ENCODE measurements around the gene SYTL3.

- TF ChIP-seq EZH2 (IDR thresholded peaks at IDR 0.05; ENCODE audit: low read depth, low read length, severe bottlenecking), result no peak
- TF ChIP-seq CTCF (IDR thresholded peaks at IDR 0.05; ENCODE audit: control extremely low read depth in 1 of 3, insufficient read depth in 1 of 3, low read depth in 1 of 3, low read length in 3 of 3), result no peak
Observed at GRCh38 chr6:158775832-158776231, 126.0 kb downstream of the SYTL3 start.
